Stimulated activated CD8-positive, alpha-beta memory T cell treated with anti-CD3 and anti-CD28 coated beads, Interleukin-15, amount 100 ng/mL, for 48 hours (primary cell): ENCODE measurements around the gene ARL2.

Experiments used
- DNase-seq, 2 donors: peaks; one replicate each; pipeline ENCODE4 v3.0.0-alpha.2; 2020; ENCODE audit warnings: low read depth in 2 of 2

The ARL2 gene

GRCh38 chr11:65045728-65046127 lies 31.8 kb downstream of the ARL2 start:
- no peak for DNase-seq

GRCh38 chr11:65047581-65048422 lies 33.8 kb downstream of the ARL2 start:
- peak in 1 of 2 donors; percentile 1 for DNase-seq

- DNase-seq, result no peak
These were observed 37.5 kb downstream of the ARL2 start for GRCh38 chr11:65051398-65051858.

- DNase-seq, result no peak
These were observed 40.0 kb downstream of the ARL2 start for GRCh38 chr11:65053827-65054508.

- no peak for DNase-seq
These were observed 41.6 kb downstream of the ARL2 start for GRCh38 chr11:65055538-65055937.

- DNase-seq, result no peak
These were observed 43.0 kb downstream of the ARL2 start for GRCh38 chr11:65056999-65057398.

- DNase-seq, result no peak
These were observed 43.6 kb downstream of the ARL2 start for GRCh38 chr11:65057526-65057925.

- no peak for DNase-seq
These were observed 44.1 kb downstream of the ARL2 start for GRCh38 chr11:65058012-65058411.

- DNase-seq, result no peak
These were observed 44.6 kb downstream of the ARL2 start, which contains the start of gene NAALADL1 for GRCh38 chr11:65058419-65059054. Gene NAALADL1, minus strand, starts transcription at chr11:65058553. Its CDS starts 32 bp downstream, at chr11:65058521.

GRCh38 chr11:65059523-65059922 lies 45.6 kb downstream of the ARL2 start:
- no peak for DNase-seq

- DNase-seq, result no peak
These were observed 46.2 kb downstream of the ARL2 start for GRCh38 chr11:65059959-65060824.

- no peak for DNase-seq
These were observed 47.0 kb downstream of the ARL2 start for GRCh38 chr11:65060913-65061408.

- no peak for DNase-seq
These were observed 49.6 kb downstream of the ARL2 start for GRCh38 chr11:65063532-65063931.

- no peak for DNase-seq
These were observed 50.9 kb downstream of the ARL2 start for GRCh38 chr11:65064847-65065240.

- DNase-seq, result no peak
These were observed 51.9 kb downstream of the ARL2 start for GRCh38 chr11:65065851-65066250.

GRCh38 chr11:65066315-65066714 lies 52.4 kb downstream of the ARL2 start:
- no peak for DNase-seq

- no peak for DNase-seq
These were observed 52.9 kb downstream of the ARL2 start for GRCh38 chr11:65066805-65067291.

GRCh38 chr11:65067446-65067845 lies 53.5 kb downstream of the ARL2 start:
- DNase-seq, result no peak

- no peak for DNase-seq
These were observed 55.3 kb downstream of the ARL2 start for GRCh38 chr11:65069217-65069616.
